Activated CD8-positive, alpha-beta T cell treated with anti-CD3 and anti-CD28 coated beads, Interleukin-2, amount 10 ng/mL, durations not matched to agents 7 days and 5 days (primary cell): ENCODE data around the gene RBM10. TPM values are rescaled to one million over a fixed set of nuclear protein-coding genes. Genes with fewer than 3 reads are reported as not detected.

Source experiments
- ATAC-seq: fragments of 150-1000 bp; cut with Tn5 transposase; one replicate; pipeline ENCODE4 v1.10.0; 2021; ENCODE audit warnings: moderate library complexity
- CTCF ChIA-PET: fragments of 350-600 bp; sonication (Branson Sonifier 250); formaldehyde crosslinking; loops from one replicate; lab custom pipeline; 2021; ENCODE audit warnings: antibody characterized with exemption; lab: Charles Lee
- POLR2A ChIA-PET: fragments of 350-600 bp; sonication (Branson Sonifier 250); formaldehyde crosslinking; loops from one replicate; lab custom pipeline; 2021; ENCODE audit warnings: antibody characterized with exemption; lab: Charles Lee
- DNase-seq: peaks from one replicate; pipeline ENCODE4 v3.0.0-alpha.2; 2020
- H3K27ac Mint-ChIP-seq: one replicate; pipeline ENCODE4 v1.8.0; 2021; ENCODE audit warnings: mild to moderate bottlenecking, mixed read lengths
- H3K27me3 Mint-ChIP-seq: one replicate; pipeline ENCODE4 v1.8.0; 2021; ENCODE audit warnings: low read depth, mixed read lengths
- H3K36me3 Mint-ChIP-seq: one replicate; pipeline ENCODE4 v1.8.0; 2021; ENCODE audit warnings: low read depth, mixed read lengths
- H3K4me1 Mint-ChIP-seq: one replicate; pipeline ENCODE4 v1.8.0; 2021; ENCODE audit warnings: low read depth, mixed read lengths
- H3K4me3 Mint-ChIP-seq: one replicate; pipeline ENCODE4 v1.8.0; 2021; ENCODE audit warnings: mild to moderate bottlenecking, mixed read lengths
- H3K9me3 Mint-ChIP-seq: one replicate; pipeline ENCODE4 v1.8.0; 2022; ENCODE audit warnings: mixed read lengths; ENCODE audit not compliant: insufficient read depth
- total RNA-seq, 2 experiments: library from RNA; stranded (reverse); gene quantifications; one replicate each; pipeline ENCODE4 v1.2.3, GENCODE V29; 2021

RBM10 gene
- total RNA-seq, 2 experiments from 2014 or later: 62.2 to 64.1 TPM

DNA sequence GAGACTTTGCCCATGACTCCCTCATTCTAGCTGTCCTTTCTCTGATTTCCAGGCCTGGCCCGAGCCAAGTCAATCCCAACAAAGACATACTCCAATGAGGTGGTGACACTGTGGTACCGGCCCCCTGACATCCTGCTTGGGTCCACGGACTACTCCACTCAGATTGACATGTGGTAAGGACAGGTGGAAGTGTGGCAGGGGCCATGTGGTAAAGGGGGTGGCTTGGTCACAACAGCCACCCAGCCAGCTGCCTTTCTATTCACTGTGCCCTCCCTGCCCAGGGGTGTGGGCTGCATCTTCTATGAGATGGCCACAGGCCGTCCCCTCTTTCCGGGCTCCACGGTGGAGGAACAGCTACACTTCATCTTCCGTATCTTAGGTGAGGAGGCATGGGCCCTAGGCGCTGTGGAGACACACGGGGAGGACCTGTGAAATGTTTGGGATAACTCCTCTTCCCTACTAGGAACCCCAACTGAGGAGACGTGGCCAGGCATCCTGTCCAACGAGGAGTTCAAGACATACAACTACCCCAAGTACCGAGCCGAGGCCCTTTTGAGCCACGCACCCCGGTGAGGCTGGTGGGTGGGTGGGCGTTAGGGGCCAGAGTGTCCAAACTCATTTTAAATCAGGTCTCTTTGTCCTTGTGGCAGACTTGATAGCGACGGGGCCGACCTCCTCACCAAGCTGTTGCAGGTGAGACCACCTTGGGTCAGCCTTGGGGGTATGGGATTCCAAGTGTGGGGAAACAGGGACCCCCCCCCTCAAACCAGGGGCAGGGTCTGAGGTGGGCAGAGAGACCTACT lies 81.7 kb downstream of the RBM10 start:
- no peaks in the 10 kb centered on the region for H3K27me3 Mint-ChIP-seq
- peaks cover 53% of the 10 kb centered on the region for H3K36me3 Mint-ChIP-seq
- no peak overlapping the region for H3K27ac Mint-ChIP-seq
- no peaks in the 10 kb centered on the region for H3K9me3 Mint-ChIP-seq
- H3K4me3 Mint-ChIP-seq: no peak overlapping the region
- POLR2A ChIA-PET: no interaction called here
- H3K4me1 Mint-ChIP-seq: peaks cover 9% of the 10 kb centered on the region
- CTCF ChIA-PET: no interaction called here
- DNase-seq: no peak
- no peak for ATAC-seq

DNA sequence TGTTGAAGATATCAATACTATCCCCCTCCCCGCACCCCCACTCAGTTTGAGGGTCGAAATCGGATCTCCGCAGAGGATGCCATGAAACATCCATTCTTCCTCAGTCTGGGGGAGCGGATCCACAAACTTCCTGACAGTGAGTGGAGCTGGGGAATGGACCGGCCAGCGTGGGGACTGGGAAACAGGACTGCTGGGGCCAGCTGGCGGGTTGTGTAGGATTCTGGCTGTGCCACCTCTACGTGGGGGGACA lies 82.2 kb downstream of the RBM10 start:
- Mint-ChIP-seq H3K4me3 (no peak overlapping the region), H3K4me1 (peaks cover 8% of the 10 kb centered on the region), H3K36me3 (peaks cover 49% of the 10 kb centered on the region), H3K27me3 (no peaks in the 10 kb centered on the region), H3K27ac (no peak overlapping the region), H3K9me3 (no peaks in the 10 kb centered on the region)
- POLR2A ChIA-PET: no interaction called here
- DNase-seq (no peak), ATAC-seq (no peak)
- CTCF ChIA-PET: no interaction called here

GRCh38 chrX:47228550-47229270 lies 83.7 kb downstream of the RBM10 start:
- POLR2A ChIA-PET: interaction anchor here (1.1 kb wide), 1 partner anchor 10 kb away, joined by 3 read pairs; no protein-coding TSS in a partner anchor
- peaks cover 46% of the 10 kb centered on the region for H3K36me3 Mint-ChIP-seq
- ATAC-seq (no peak), DNase-seq (no peak)
- no peak overlapping the region for H3K4me3 Mint-ChIP-seq
- H3K4me1 Mint-ChIP-seq: peaks cover 8% of the 10 kb centered on the region
- CTCF ChIA-PET: no interaction called here
- no peaks in the 10 kb centered on the region for H3K9me3 Mint-ChIP-seq
- no peak overlapping the region for H3K27ac Mint-ChIP-seq
- no peaks in the 10 kb centered on the region for H3K27me3 Mint-ChIP-seq

GRCh38 chrX:47229427-47229826 lies 84.4 kb downstream of the RBM10 start:
- CTCF ChIA-PET: no interaction called here
- Mint-ChIP-seq H3K4me1 (peaks cover 8% of the 10 kb centered on the region), H3K36me3 (peaks cover 46% of the 10 kb centered on the region), H3K4me3 (no peak overlapping the region), H3K27ac (no peak overlapping the region), H3K27me3 (no peaks in the 10 kb centered on the region), H3K9me3 (no peaks in the 10 kb centered on the region)
- DNase-seq (no peak), ATAC-seq (no peak)
- POLR2A ChIA-PET: no interaction called here

- ATAC-seq (no peak), DNase-seq (no peak)
- peaks cover 10% of the 10 kb centered on the region for H3K4me1 Mint-ChIP-seq
- no peaks in the 10 kb centered on the region for H3K27me3 Mint-ChIP-seq
- no peaks in the 10 kb centered on the region for H3K9me3 Mint-ChIP-seq
- H3K36me3 Mint-ChIP-seq: peaks cover 39% of the 10 kb centered on the region
- H3K27ac Mint-ChIP-seq: peak overlapping the region; percentile 18
- CTCF ChIA-PET: no interaction called here
- no peak overlapping the region for H3K4me3 Mint-ChIP-seq
- POLR2A ChIA-PET: interaction anchor here (3.4 kb wide), 1 partner anchor 11 kb away, joined by 42 read pairs; the partner anchor contains the start of gene CDK16
These were observed 85.3 kb downstream of the RBM10 start for GRCh38 chrX:47230136-47230868.

DNA sequence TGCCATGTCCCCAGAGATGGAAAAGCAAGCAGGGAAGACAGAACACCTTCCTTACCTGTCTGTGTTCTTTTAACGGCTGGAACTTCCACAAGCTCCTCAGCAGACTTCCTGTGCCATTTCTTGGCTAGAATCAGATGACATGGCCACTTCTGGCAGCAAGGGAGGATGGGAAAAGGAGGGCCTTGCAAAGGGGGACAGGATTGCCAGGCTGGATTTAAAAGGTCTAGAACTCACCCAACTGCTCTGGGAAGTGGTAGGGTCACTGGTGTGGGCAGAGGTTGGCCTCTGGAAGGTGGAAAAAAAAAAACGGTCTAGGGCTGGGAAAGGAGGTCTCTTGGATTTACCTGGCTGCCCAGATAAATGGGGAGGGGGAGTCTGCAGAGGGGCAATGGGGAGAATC lies 86.1 kb downstream of the RBM10 start:
- Mint-ChIP-seq H3K4me3 (no peak overlapping the region), H3K27ac (no peak overlapping the region), H3K9me3 (no peaks in the 10 kb centered on the region), H3K4me1 (peaks cover 18% of the 10 kb centered on the region), H3K27me3 (no peaks in the 10 kb centered on the region), H3K36me3 (peaks cover 41% of the 10 kb centered on the region)
- POLR2A ChIA-PET: interaction anchor here (3.4 kb wide), 1 partner anchor 12 kb away, joined by 42 read pairs; the partner anchor contains the start of gene CDK16
- DNase-seq (no peak), ATAC-seq (no peak)
- CTCF ChIA-PET: no interaction called here

DNA sequence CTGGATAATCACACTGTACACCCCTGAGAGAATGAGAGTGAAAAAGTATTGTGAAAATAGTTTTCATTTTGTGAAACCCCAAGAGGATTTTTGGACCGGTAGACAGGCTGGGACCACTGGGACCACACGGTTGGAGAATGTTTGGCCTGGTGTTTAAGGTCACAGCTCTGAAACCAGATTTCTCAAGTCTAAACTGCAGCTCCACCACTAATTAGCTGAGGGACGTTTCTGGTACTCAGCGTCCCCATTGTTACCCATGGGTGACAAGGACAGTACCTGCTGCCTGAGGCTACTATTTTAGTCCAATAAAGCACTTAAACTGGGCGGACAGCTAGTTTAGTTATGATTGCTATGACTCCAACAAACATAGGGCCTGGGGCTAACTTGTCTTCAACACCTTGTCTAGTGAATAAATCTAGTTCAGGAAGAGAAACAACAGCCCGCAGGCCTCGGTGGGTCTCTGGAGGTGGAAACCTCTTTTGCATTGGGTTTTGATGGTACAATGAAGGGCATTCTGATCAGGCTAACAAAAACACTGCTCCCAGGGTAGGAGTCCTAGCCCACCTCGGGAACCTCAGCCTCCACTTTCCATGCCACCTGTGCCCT lies 87.3 kb downstream of the RBM10 start:
- ChIA-PET POLR2A (interaction anchor here (0.9 to 3.4 kb wide), 5 partner anchors 13 to 152 kb away, joined by 3 to 42 read pairs (median 4); partner anchors contain the start of genes CDK16 and NDUFB11), CTCF (interaction anchor here (0.6 kb wide), 1 partner anchor 152 kb away, joined by 4 read pairs; no protein-coding TSS in a partner anchor)
- no peaks in the 10 kb centered on the region for H3K27me3 Mint-ChIP-seq
- peaks cover 36% of the 10 kb centered on the region for H3K36me3 Mint-ChIP-seq
- peak overlapping the region; percentile 99 for H3K27ac Mint-ChIP-seq
- peak overlapping the region; percentile 91 for H3K4me3 Mint-ChIP-seq
- no peak for DNase-seq
- H3K4me1 Mint-ChIP-seq: peaks cover 23% of the 10 kb centered on the region
- no peaks in the 10 kb centered on the region for H3K9me3 Mint-ChIP-seq
- no peak for ATAC-seq

DNA sequence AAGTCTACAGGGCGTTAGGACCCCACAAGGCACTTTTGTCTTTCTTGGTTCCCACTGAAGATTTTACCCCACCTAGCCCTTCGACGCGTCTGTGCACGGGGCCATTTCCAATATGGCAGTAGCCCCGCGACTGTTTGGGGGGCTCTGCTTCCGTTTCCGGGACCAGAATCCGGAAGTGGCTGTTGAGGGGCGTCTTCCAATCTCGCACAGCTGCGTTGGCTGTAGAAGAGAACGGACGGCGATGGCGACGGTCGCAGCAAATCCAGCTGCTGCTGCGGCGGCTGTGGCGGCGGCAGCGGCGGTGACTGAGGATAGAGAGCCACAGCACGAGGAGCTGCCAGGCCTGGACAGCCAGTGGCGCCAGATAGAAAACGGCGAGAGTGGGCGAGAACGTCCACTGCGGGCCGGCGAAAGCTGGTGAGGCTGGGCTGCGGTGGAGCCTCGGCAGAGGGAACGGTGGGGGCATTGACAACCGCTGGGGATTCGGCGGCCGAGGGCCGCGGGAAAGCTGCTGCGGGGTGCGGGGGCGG lies 87.8 kb downstream of the RBM10 start, which contains the start of gene USP11:
TSS of gene USP11 (plus strand) at position 207 of the 530 bp plus-strand sequence. CDS start at position 242, 35 bp downstream.
- ChIA-PET CTCF (interaction anchor here (0.8 to 1.0 kb wide), 3 partner anchors 150 to 1847 kb away, joined by 3 read pairs; no protein-coding TSS in a partner anchor), POLR2A (interaction anchor here (0.8 to 3.4 kb wide), 9 partner anchors 8 to 346 kb away, joined by 3 to 42 read pairs (median 4); partner anchors contain the start of genes CDK16, NDUFB11 and RBM10)
- ATAC-seq: peak; percentile 47
- H3K4me1 Mint-ChIP-seq: peaks cover 24% of the 10 kb centered on the region
- H3K27ac Mint-ChIP-seq: peak within 1 kb of the TSS; percentile 99
- DNase-seq: peak; percentile 76
- no peaks in the 10 kb centered on the region for H3K9me3 Mint-ChIP-seq
- H3K4me3 Mint-ChIP-seq: peak within 1 kb of the TSS; percentile 91
- peaks cover 33% of the 10 kb centered on the region for H3K36me3 Mint-ChIP-seq
- no peaks in the 10 kb centered on the region for H3K27me3 Mint-ChIP-seq

DNA sequence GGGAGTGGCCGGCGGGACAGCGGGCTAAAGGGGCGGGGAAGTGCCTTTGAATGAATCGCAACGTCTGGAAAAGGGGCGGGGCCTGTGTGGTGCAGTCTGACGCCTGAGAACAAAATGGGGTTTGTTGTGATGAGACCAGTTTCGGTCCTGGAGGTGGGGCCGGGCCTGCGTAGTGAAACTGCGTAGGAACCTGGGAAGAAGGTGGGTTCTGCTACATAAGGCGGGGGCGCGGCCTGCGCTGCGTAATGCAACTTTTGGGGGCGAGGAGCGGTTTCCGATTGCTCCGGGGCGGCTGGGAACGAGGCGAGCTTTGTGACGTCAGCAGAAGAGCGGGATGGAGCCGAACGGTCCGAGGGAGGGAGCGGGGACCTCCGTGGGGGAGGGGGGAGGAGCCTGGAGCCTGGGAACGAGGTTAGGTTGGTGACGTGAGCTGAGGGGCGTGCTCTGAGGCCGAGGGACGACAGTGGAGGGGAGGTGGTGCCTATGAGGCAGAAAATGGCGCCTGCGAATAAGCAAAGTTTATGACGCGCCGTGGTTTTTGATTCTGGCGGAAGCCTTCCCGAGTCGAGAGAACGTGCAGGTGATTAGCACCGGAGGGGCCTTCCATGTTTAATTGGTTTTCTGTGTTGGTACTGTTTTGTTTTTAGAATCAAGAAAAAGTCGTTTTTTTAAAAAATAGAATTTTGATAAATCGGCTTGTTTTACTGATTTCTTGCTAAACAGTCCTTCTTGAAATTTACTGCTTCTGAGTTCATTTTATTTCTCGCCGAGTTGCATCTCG lies 88.5 kb downstream of the RBM10 start:
- peak overlapping the region; percentile 99 for H3K27ac Mint-ChIP-seq
- ChIA-PET POLR2A (interaction anchor here (0.8 to 3.4 kb wide), 8 partner anchors 9 to 346 kb away, joined by 3 to 42 read pairs (median 4); partner anchors contain the start of genes CDK16, NDUFB11 and RBM10), CTCF (interaction anchor here (0.7 to 1.0 kb wide), 4 partner anchors 149 to 1847 kb away, joined by 3 read pairs; no protein-coding TSS in a partner anchor)
- peak overlapping the region; percentile 91 for H3K4me3 Mint-ChIP-seq
- DNase-seq (peak; percentile 95), ATAC-seq (peak; percentile 93)
- H3K27me3 Mint-ChIP-seq: no peaks in the 10 kb centered on the region
- peaks cover 27% of the 10 kb centered on the region for H3K36me3 Mint-ChIP-seq
- no peaks in the 10 kb centered on the region for H3K9me3 Mint-ChIP-seq
- peaks cover 24% of the 10 kb centered on the region for H3K4me1 Mint-ChIP-seq

DNA sequence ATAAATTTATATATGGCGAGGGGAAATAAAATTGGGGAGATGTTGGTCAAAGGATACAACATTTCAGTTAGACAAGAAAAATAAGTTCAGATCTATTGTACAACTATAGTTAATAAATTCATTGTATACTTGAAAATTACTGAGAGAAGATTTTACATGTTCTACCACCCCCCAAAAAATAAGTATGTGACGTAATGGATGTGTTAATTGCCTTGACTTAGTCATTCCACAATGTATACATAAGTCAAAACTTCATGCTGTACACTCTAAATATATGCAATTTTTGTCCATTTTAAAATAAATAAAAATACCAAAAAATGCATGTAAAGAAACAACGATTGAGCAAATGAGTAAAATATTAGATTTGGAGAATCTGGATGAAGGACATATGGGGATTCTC lies 89.6 kb downstream of the RBM10 start:
- peaks cover 24% of the 10 kb centered on the region for H3K4me1 Mint-ChIP-seq
- peak overlapping the region; percentile 91 for H3K4me3 Mint-ChIP-seq
- CTCF ChIA-PET: no interaction called here

More for the DNA sequence above, 89.6 kb downstream of the RBM10 start:
- Mint-ChIP-seq H3K27me3 (no peaks in the 10 kb centered on the region), H3K9me3 (no peaks in the 10 kb centered on the region), H3K27ac (peak overlapping the region; percentile 78), H3K36me3 (peaks cover 24% of the 10 kb centered on the region)
- POLR2A ChIA-PET: no interaction called here
- DNase-seq (no peak), ATAC-seq (no peak)
